Left renal cortex interstitium (tissue), 4 donors: ENCODE measurements around the gene SEMA3F. TPM values are rescaled to one million over a fixed set of nuclear protein-coding genes. Genes with fewer than 3 reads are reported as not detected.
A peak's percentile ranks its signal among the peaks of the same experiment; 100 is the strongest.

Experiments
- DNase-seq, 4 donors: peaks; one replicate each; pipeline ENCODE4 v3.0.0-alpha.2; 2013; ENCODE audit warnings: low read depth in 4 of 4, low spot score in 2 of 4, missing footprints in 1 of 4
- polyA plus RNA-seq, 4 donors: library from polyadenylated mRNA; unstranded; fragments of 120-200 nt; gene quantifications; one replicate each; pipeline ENCODE4 v1.2.1, GENCODE V29; 2013; ENCODE audit not compliant: insufficient read length in 4 of 4

Gene SEMA3F
- polyA plus RNA-seq, 4 donors, result 68.6 to 101 (median 80.4) TPM

GRCh38 chr3:50190936-50191660, 36.0 kb downstream of the SEMA3F start, which contains the start of gene GNAT1:
TSS of gene GNAT1 (plus strand) at chr3:50191610. CDS start at chr3:50191726, 116 bp downstream.
- DNase-seq, result no peak

GRCh38 chr3:50192124-50192523, 37.0 kb downstream of the SEMA3F start:
- DNase-seq, result no peak

- DNase-seq, result peak in 2 of 4 donors; percentile 49 to 66
Measured at GRCh38 chr3:50192689-50193141, 37.6 kb downstream of the SEMA3F start.

- no peak for DNase-seq
Measured at GRCh38 chr3:50193286-50193685, 38.2 kb downstream of the SEMA3F start.

GRCh38 chr3:50193746-50194127, 38.6 kb downstream of the SEMA3F start:
- no peak for DNase-seq

GRCh38 chr3:50194128-50194902, 39.2 kb downstream of the SEMA3F start:
- peak in 1 of 4 donors; percentile 40 for DNase-seq

GRCh38 chr3:50194903-50195500, 39.9 kb downstream of the SEMA3F start:
- DNase-seq, result no peak

GRCh38 chr3:50195501-50196252, 40.6 kb downstream of the SEMA3F start:
- no peak for DNase-seq

GRCh38 chr3:50196253-50196801, 41.2 kb downstream of the SEMA3F start:
- no peak for DNase-seq

- no peak for DNase-seq
Measured at GRCh38 chr3:50201573-50202315, 46.6 kb downstream of the SEMA3F start.

GRCh38 chr3:50202353-50203112, 47.4 kb downstream of the SEMA3F start:
- DNase-seq, result no peak

GRCh38 chr3:50203113-50203808, 48.1 kb downstream of the SEMA3F start:
- no peak for DNase-seq

- DNase-seq, result no peak
Measured at GRCh38 chr3:50203809-50204803, 49.0 kb downstream of the SEMA3F start.

- DNase-seq, result no peak
Measured at GRCh38 chr3:50204804-50205412, 49.8 kb downstream of the SEMA3F start, which contains the start of gene SLC38A3. TSS of gene SLC38A3 (plus strand) at chr3:50205271. CDS start at chr3:50214200, 8,929 bp downstream.

GRCh38 chr3:50205413-50206276, 50.5 kb downstream of the SEMA3F start:
- no peak for DNase-seq
